Activated CD8-positive, alpha-beta memory T cell treated with anti-CD3 and anti-CD28 coated beads for 24 hours (primary cell): ENCODE measurements around the gene C12orf57.
"Not testable (repeated sequence)": the region's sequence is repeated elsewhere in the genome, so short reads cannot be mapped to it uniquely, and the experiment has no call there.

Experiments
- DNase-seq: peaks from one replicate; pipeline ENCODE4 v3.0.0-alpha.2; 2020

Gene C12orf57

GRCh38 chr12:6943722-6944380 is at the start of gene C12orf57, which contains the start of gene RNU7-1:
Gene C12orf57, plus strand, starts transcription at chr12:6944022. Its CDS starts 100 bp downstream, at chr12:6944122.
Gene RNU7-1, plus strand, starts transcription at chr12:6943816.
- DNase-seq, result peak; percentile 92

- no peak for DNase-seq
Observed at GRCh38 chr12:6894321-6894720, 49.5 kb upstream of the C12orf57 start.

DNA sequence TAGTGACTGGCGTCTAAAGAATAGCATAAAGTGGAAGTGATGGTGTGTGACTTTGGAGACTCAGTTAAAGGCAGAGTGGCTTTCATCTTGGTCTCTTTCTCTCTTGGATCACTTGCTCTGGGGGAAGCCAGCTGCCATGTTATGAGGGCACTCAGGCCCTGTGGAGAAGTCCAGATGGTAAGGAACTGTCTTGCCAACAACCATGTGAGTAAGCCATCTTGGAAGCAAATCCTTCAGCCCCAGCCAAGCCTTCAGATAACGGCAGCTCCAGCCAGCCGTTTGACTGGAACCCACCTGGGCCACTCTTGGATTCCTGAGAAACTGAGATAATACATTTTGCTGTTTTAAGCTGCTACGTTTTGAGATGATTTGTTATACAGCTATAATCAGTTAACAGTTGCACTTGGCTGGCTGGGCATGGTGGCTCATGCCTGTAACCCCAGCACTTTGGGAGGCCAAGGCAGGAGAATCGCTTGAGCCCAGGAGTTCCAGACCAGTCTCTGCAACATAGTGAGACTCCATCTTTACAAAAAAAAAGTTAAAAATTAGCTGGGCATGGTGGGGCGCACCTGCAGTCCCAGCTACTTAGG is 46.9 kb upstream of the C12orf57 start:
- no peak for DNase-seq

DNA sequence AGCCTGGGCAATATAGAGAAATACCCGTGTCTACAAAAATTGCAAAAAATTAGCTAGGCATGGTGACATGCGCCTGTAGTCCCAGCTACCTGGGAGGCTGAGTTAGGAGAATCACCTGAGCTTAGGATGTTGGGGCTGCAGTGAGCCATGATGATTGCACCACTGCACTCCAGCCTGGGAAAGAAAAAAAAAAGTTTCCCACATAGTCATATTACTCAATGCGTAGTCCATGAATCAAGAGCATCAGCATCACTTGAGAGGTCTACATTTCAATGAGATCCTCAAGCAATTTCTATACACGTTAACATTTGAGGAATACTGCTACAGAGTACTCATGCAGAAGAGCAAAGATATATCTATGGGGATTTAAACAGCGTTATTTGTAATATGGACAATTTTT is 44.4 kb upstream of the C12orf57 start:
- DNase-seq, result no peak

- no peak for DNase-seq
Observed at GRCh38 chr12:6899837-6900519, 43.8 kb upstream of the C12orf57 start.

DNA sequence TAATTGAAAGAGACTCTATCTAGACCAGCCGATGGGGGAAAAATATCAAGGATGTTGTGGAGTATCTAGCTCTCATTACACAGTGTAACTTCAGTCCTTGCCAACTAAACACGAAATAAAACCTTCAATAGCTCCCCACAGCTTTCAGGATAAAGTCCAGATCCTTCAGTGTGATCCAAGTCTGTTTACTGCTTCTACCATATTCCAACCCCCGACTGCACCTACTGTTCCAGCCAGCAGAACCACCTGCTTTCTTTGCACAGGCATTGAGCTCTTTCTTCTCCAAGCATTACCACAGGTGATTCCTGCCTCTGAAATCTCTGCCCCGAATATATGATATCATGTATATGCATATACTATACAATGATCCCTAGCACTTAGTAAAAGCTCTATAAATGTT is 41.4 kb upstream of the C12orf57 start:
- no peak for DNase-seq

DNA sequence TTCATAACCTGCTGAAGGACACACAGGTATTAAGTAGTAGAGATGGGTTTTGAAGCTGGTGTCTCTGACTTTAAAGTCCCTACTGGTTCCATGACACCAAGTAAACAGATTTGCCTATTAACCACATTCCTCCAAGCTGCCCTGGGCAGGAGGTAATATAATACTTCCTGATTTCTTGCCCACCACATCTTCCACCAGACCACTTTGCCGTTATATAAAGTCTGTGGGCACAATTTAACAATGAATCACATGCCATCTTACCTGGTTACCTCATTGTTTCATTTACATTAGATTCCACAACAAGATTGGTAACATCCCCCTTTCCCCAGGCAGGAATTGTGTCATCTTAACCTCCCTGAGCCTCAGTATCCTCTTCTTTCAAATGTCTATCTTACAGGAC is 40.1 kb upstream of the C12orf57 start:
- no peak for DNase-seq

DNA sequence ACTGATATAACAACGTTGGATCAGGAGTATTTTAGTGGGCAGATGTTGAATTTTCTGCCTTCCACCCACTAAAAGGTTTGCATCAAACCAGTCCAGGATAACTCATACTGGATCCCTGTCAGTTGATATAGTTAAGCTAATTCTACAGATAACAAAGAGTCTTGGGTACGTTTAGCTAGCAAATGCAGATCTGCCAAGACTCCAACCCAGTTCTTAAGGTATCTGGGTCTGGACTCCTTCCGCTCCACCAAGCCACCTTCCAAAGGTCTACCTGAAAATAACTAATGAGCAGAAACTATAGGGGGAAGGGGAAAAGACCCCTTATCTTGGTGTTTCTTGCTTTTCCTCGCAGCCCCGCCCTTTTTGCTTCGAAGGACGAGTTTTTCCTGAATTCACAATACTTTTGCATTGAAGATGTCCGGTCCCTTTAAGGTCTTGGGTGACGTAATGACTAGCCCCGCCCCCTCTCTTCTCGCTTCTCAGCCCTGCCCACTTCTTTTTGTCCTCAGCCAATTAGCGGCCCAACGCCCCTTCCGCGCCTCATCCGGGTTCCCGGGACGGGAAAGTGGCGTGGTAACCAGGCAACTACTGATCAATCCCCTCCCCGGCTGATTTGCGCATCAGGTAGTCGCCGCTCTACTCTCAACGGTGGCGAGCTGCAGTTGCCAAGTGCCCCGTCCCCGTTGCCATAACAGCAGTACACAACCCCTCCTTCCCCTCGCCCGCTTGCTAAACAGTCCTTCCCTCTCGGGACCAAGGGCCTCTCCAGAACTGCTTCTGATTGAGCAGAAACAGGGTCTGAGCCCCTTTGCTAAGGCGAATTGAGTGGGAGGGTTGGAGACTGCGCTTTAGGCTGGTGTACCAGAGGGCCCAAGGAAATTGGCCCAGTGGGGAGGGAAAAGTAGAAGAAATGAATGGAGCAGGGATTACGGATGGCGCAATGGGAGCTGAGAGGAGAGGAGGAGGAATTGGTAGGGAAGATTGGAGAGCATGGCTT is 39.2 kb upstream of the C12orf57 start, which contains the start of gene LRRC23:
Gene LRRC23, plus strand, starts transcription at position 543 of the 997 bp plus-strand sequence. CDS start 812 bp downstream, outside the sequence.
- peak; percentile 98 for DNase-seq

GRCh38 chr12:6905414-6906040 is 38.3 kb upstream of the C12orf57 start:
- DNase-seq, result no peak

DNA sequence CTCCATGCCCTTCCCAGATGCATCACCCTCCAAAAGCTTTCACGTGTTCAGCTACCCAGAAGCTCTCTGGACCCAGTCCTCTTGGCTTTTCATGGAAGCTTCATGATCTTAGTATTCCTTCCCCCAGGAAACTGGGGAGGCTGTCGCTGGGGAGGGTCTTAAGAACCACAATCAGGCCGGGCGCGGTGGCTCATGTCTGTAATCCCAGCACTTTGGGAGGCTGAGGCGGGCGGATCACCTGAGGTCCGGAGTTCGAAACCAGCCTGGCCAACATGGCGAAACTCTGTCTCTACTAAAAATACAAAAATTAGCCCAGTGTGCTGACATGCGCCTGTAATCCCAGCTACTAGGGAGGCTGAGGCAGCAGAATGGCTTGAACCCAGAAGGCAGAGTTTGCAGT is 35.7 kb upstream of the C12orf57 start:
- not testable (repeated sequence) for DNase-seq

GRCh38 chr12:6909421-6910145 is 34.2 kb upstream of the C12orf57 start:
- no peak for DNase-seq

GRCh38 chr12:6912164-6912935 is 31.5 kb upstream of the C12orf57 start:
- no peak for DNase-seq

DNA sequence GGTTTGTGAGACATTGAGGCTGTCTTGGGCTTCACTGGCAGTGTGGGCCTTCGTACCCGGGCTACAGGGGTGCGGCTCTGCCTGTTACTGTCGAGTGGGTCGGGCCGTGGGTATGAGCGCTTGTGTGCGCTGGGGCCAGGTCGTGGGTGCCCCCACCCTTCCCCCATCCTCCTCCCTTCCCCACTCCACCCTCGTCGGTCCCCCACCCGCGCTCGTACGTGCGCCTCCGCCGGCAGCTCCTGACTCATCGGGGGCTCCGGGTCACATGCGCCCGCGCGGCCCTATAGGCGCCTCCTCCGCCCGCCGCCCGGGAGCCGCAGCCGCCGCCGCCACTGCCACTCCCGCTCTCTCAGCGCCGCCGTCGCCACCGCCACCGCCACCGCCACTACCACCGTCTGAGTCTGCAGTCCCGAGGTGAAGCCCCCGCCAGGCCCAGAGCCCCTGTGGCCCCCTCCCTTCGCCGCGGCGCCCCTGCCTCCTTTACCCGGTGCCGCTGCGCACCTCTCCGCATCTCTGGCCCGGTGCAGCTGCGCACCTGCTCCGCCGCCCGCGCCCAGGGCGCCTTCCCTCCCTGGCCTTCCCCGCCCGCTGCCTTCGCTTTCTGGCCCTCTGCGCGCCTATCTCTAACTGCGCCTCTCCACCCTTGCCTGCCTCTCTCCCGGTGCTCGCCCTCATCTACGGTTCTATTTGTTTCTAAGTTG is 29.4 kb upstream of the C12orf57 start, which contains the start of gene ENO2:
Gene ENO2, plus strand, starts transcription at position 335 of the 701 bp plus-strand sequence. CDS start 1,253 bp downstream, outside the sequence.
- DNase-seq, result peak; percentile 91

DNA sequence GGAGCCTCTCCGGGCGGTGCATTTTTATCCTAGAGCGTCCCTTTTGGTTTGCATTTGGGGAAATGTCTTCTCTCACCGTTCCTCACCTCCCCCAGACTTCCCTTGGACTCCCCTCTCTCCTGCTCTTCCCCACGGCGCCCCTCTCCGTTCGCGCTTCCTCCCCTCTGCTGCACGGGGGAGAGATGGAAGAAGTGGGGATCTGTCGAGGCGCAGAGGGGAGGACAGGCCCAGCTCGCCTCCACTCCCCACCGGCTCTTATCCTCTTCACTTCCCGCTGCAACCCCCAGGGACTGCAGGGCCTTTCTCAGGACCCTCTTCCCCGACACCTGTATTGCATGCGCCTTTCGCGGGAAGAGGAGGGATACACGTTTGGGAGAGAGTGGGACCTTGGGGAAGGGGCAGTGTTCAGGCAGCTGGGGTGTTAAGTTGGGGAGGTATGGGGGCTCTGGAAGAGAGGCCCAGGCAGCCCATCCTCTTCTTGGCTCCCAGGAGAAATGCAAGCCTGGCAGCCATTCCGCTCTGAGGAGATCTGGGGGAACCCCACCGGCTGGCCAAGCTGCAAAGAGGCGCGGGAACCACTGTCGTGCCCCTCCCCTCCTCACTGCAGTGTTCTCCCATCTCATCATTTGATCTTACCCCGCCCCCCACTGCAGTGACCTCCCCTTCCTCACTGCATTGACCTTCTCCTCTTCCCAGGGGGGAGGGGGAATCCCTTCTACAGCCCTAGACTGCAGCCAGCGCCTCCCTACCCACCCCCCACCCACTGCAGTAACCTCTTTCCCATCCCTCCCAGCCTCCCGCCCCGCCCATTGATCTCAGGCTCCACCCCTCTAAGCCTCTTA is 28.7 kb upstream of the C12orf57 start:
- DNase-seq, result peak; percentile 65

- no peak for DNase-seq
Observed at GRCh38 chr12:6915789-6916285, 28.0 kb upstream of the C12orf57 start.

DNA sequence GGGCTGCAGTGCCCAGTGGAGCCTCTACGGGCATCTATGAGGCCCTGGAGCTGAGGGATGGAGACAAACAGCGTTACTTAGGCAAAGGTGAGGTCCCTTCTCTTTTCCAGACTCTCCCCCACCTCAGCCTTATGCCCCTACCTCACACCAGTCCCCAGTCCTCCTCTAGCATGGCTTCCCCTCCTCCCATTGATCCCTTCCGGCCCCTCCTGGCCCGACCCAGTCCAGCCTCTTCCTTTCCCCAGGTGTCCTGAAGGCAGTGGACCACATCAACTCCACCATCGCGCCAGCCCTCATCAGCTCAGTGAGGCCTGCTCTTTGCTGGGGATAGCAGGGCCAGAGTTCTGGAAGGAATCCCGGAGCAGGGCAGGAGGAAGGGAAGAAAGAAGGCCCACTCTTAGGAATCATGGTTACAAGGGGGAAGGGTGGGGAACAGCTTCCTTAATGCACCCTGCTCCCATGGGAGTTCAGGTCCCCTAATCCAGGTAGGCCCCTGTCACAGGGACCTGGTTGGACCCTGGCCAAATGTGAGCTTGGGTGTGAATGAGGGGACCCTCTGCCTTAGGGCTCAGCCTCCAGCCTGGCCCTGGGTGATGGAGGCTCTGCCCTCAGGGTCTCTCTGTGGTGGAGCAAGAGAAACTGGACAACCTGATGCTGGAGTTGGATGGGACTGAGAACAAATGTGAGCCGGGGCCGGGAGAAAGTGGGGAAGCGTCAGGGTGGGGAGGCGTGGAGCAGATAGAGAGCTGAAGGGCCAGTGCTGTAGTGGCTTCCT is 27.2 kb upstream of the C12orf57 start:
- no peak for DNase-seq

GRCh38 chr12:6917491-6918231 is 26.2 kb upstream of the C12orf57 start:
- no peak for DNase-seq
